ENCODE measurements around the gene GPD1L. TPM values are rescaled to one million over a fixed set of nuclear protein-coding genes. Genes with fewer than 3 reads are reported as not detected.

The GPD1L gene
- total and polyA plus RNA-seq, 10 of the 15 experiments (the other 5 are each of a cell fraction or from before 2014, with no cell fraction given), result 0.77 to 4.8 (median 3.9) TPM

GRCh38 chr3:32129832-32130231 is 23.4 kb downstream of the GPD1L start:
- no peak for TF ChIP-seq BRCA1 (IDR thresholded peaks at IDR 0.05; ENCODE audit: low read depth, low read length)
- TF ChIP-seq ZBED1 (IDR thresholded peaks at IDR 0.05; ENCODE audit: borderline replicate concordance), result no peak
- no peak for TF ChIP-seq BCLAF1 (IDR thresholded peaks at IDR 0.05)
- no peak for TF ChIP-seq KAT2A (conservative IDR thresholded peaks at IDR 0.05; ENCODE audit: control insufficient read depth, low read depth, low read length)
- TF ChIP-seq IRF5 (IDR thresholded peaks at IDR 0.05; ENCODE audit: borderline replicate concordance), result no peak
- TF ChIP-seq ZNF24 (IDR thresholded peaks at IDR 0.05), result no peak
- no peak for TF ChIP-seq CHD2 (IDR thresholded peaks at IDR 0.05; ENCODE audit: borderline replicate concordance, low read depth, low read length)
- no peak for TF ChIP-seq ATF7 (IDR thresholded peaks at IDR 0.05; ENCODE audit: low read depth)
- TF ChIP-seq ATF3 (IDR thresholded peaks at IDR 0.05; ENCODE audit: borderline replicate concordance, extremely low read depth, low read depth, low read length), result no peak
- no peak for TF ChIP-seq CREM (IDR thresholded peaks at IDR 0.05; ENCODE audit: low read depth)
- TF ChIP-seq ETV6 (conservative IDR thresholded peaks at IDR 0.05 in 1 of 2, IDR thresholded peaks at IDR 0.05 in 1 of 2; ENCODE audit: borderline replicate concordance in 1 of 2, low read depth in 1 of 2), result no peak
- BruUV-seq (replicated peaks), result no TSS peak
- Histone ChIP-seq H3K27me3 (replicated peaks in 1 of 2; ENCODE audit: control insufficient read depth in 2 of 2, insufficient read depth in 2 of 2, low read length in 1 of 2) (no peaks in the 10 kb centered on the region), H3K36me3 (ENCODE audit: control insufficient read depth in 2 of 2, insufficient read depth in 2 of 2, low read length in 1 of 2) (no peaks in the 10 kb centered on the region), H3K9ac (ENCODE audit: control insufficient read depth, insufficient read depth, low read length) (no peak overlapping the region), H3K27ac (ENCODE audit: control insufficient read depth, insufficient read depth) (no peak overlapping the region), H3K9me3 (replicated peaks; ENCODE audit: control insufficient read depth, insufficient read depth, low read length) (no peaks in the 10 kb centered on the region), H3K79me2 (ENCODE audit: control insufficient read depth, insufficient read depth, low read length) (no peaks in the 10 kb centered on the region), H2AFZ (ENCODE audit: control insufficient read depth, low read depth, low read length) (no peak overlapping the region), H4K20me1 (ENCODE audit: control insufficient read depth, insufficient read depth) (no peaks in the 10 kb centered on the region; the same call in 1 of the 2 replicates), H3K4me2 (ENCODE audit: control insufficient read depth, insufficient read depth) (no peak overlapping the region), H3K4me3 (no peak overlapping the region), H3K4me1 (ENCODE audit: control insufficient read depth, insufficient read depth, low read length) (no peaks in the 10 kb centered on the region)
- ATAC-seq (no peak), FAIRE-seq (no peak), DNase-seq (ENCODE audit: low read depth, low spot score) (no peak)
- CTCF ChIA-PET, result no interaction called here
- WGBS (ENCODE audit: insufficient coverage, insufficient replicate concordance, low lambda C conversion rate, missing lambda C conversion rate), result 86% methylated on average over 4 of the region's 4 CpGs
- SMC1A ChIA-PET (ENCODE audit: uncharacterized antibody, unreplicated experiment), result no interaction called here
- intact Hi-C loops (cut with micrococcal nuclease; ENCODE audit: unreplicated experiment) (no loop called here), in situ Hi-C loops (cut with MboI) (no loop called here)
- POLR2A ChIA-PET, result no interaction called here
- RAD21 ChIA-PET (ENCODE audit: unreplicated experiment), result no interaction called here

Measured in GM12878 (cell line).